DMS53 treated with DMSO at 0.1 percent for 48 hours (cell line): ENCODE data around the gene TBC1D2.

Source experiments
- DNase-seq: peaks from one replicate; lab custom pipeline; 2025; ENCODE audit not compliant: unreplicated experiment; lab: John Stamatoyannopoulos, UW

The TBC1D2 gene

GRCh38 chr9:98192503-98193335 lies 62.7 kb downstream of the TBC1D2 start, which contains the start of gene CORO2A:
TSS of gene CORO2A (minus strand) at chr9:98192637. CDS start at chr9:98157660, 34,977 bp downstream.
- peak; percentile 68 for DNase-seq

- DNase-seq: no peak
Observed at GRCh38 chr9:98191671-98192502, 63.6 kb downstream of the TBC1D2 start.

GRCh38 chr9:98191181-98191608 lies 64.3 kb downstream of the TBC1D2 start:
- no peak for DNase-seq

GRCh38 chr9:98190757-98191105 lies 64.7 kb downstream of the TBC1D2 start:
- DNase-seq: no peak

GRCh38 chr9:98189412-98189811 lies 66.0 kb downstream of the TBC1D2 start:
- DNase-seq: no peak

- no peak for DNase-seq
Observed at GRCh38 chr9:98187926-98188325, 67.5 kb downstream of the TBC1D2 start.

- no peak for DNase-seq
Observed at GRCh38 chr9:98186236-98186635, 69.2 kb downstream of the TBC1D2 start.

GRCh38 chr9:98185611-98186171 lies 69.8 kb downstream of the TBC1D2 start:
- no peak for DNase-seq

- no peak for DNase-seq
Observed at GRCh38 chr9:98185021-98185567, 70.4 kb downstream of the TBC1D2 start.

GRCh38 chr9:98184326-98184725 lies 71.1 kb downstream of the TBC1D2 start:
- DNase-seq: no peak

GRCh38 chr9:98182889-98183599 lies 72.4 kb downstream of the TBC1D2 start:
- DNase-seq: no peak

- no peak for DNase-seq
Observed at GRCh38 chr9:98182069-98182820, 73.2 kb downstream of the TBC1D2 start.

- DNase-seq: no peak
Observed at GRCh38 chr9:98181746-98182068, 73.7 kb downstream of the TBC1D2 start.

GRCh38 chr9:98180996-98181395 lies 74.5 kb downstream of the TBC1D2 start:
- DNase-seq: no peak

- DNase-seq: no peak
Observed at GRCh38 chr9:98178874-98179850, 76.3 kb downstream of the TBC1D2 start.

GRCh38 chr9:98176391-98177259 lies 78.8 kb downstream of the TBC1D2 start:
- DNase-seq: no peak

- DNase-seq: no peak
Observed at GRCh38 chr9:98175762-98176161, 79.7 kb downstream of the TBC1D2 start.

- no peak for DNase-seq
Observed at GRCh38 chr9:98175028-98175569, 80.3 kb downstream of the TBC1D2 start.
